PC-3 (cell line): ENCODE results near the gene ABAT.

Source experiments
- CTCF ChIP-seq: fragments of 300-600 bp; sonication (generic); conservative IDR thresholded peaks from 2 replicates; pipeline ENCODE4 v1.5.1; 2017; ENCODE audit warnings: antibody characterized with exemption, low read depth, mild to moderate bottlenecking, low read length
- EZH2 ChIP-seq: fragments of 300-600 bp; sonication (generic); IDR thresholded peaks from one replicate; pipeline ENCODE4 v1.6.1; 2017; ENCODE audit warnings: antibody characterized with exemption, mild to moderate bottlenecking, low read length; ENCODE audit not compliant: unreplicated experiment
- EZH2phosphoT487 ChIP-seq: fragments of 300-600 bp; sonication (generic); IDR thresholded peaks from 2 replicates; pipeline ENCODE4 v1.6.1; 2018; ENCODE audit warnings: mild to moderate bottlenecking, antibody characterized with exemption, low read length, borderline replicate concordance

- TF ChIP-seq CTCF (no peak), EZH2 (no peak), EZH2phosphoT487 (no peak)
These were observed 17.3 kb downstream of the ABAT start for GRCh38 chr16:8691728-8692127.
